GM12865 (cell line): ENCODE results near the gene ARHGEF2.

ENCODE experiments used
- DNase-seq: peaks from one replicate; pipeline ENCODE4 v3.0.0; 2010; ENCODE audit warnings: low read depth
- H3K4me3 ChIP-seq: 2 replicates; pipeline ENCODE4 v1.5.1; 2011; ENCODE audit warnings: mild to moderate bottlenecking, low read depth, low read length, control low read depth
- TF ChIP-seq, protein P1 (sequence below): IDR thresholded peaks from 2 replicates; pipeline ENCODE4 v1.5.1; 2011; ENCODE audit warnings: low read length, control low read depth, low read depth, inconsistent platforms; ENCODE audit not compliant: insufficient read depth; ENCODE audit errors: missing control alignments

ARHGEF2 gene

DNA sequence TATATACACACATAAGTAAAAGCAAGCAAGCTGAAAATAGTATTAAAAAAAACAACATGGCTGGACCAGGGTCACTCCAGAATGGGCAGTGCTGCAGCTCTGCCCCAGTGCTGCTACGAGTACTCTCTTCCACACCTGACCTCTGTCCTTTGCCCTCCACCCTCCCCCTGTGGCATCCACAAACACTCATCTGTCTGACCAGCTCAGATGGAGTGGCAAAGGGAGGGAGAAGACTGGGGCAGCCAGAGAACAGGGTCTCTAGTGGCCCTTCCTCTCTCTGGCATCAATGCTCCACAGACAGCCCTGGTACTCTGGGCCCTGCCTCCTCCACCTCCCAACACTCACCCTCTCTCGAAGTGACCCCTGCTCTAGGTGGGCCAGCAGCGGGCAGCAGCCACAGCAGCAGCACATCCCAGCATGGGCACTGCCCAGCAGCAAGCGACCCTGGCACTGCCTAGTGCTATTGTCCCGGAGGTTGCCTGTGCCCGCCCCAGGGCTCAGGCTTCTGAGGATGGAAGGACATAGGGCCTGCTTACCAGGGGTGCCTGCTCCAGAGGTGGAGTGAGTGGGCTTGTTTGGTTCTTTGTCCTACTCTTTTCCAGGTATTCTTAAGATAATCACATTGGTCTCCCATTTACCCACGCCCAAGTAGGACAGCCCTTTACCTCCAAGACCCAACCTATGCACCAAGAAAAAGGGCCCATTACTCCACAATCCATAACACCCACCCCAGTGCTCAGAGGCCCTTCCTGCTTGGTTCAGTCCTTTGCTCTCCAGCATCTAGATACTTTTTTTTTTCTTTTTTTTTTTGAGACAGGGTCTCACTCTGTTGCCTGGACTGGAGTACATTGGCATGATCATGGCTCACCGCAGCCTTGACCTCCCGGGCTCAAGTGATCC, 6.2 kb downstream of the ARHGEF2 start:
- TF ChIP-seq, protein P1, sequence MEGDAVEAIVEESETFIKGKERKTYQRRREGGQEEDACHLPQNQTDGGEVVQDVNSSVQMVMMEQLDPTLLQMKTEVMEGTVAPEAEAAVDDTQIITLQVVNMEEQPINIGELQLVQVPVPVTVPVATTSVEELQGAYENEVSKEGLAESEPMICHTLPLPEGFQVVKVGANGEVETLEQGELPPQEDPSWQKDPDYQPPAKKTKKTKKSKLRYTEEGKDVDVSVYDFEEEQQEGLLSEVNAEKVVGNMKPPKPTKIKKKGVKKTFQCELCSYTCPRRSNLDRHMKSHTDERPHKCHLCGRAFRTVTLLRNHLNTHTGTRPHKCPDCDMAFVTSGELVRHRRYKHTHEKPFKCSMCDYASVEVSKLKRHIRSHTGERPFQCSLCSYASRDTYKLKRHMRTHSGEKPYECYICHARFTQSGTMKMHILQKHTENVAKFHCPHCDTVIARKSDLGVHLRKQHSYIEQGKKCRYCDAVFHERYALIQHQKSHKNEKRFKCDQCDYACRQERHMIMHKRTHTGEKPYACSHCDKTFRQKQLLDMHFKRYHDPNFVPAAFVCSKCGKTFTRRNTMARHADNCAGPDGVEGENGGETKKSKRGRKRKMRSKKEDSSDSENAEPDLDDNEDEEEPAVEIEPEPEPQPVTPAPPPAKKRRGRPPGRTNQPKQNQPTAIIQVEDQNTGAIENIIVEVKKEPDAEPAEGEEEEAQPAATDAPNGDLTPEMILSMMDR = no peak
- no peak overlapping the region for H3K4me3 ChIP-seq
- DNase-seq = no peak

GRCh38 chr1:155970531-155971167, 7.7 kb downstream of the ARHGEF2 start:
- no peak overlapping the region for H3K4me3 ChIP-seq
- TF ChIP-seq, protein P1 = no peak
- DNase-seq = peak; percentile 66

- H3K4me3 ChIP-seq = no peak overlapping the region
- TF ChIP-seq, protein P1 = no peak
- no peak for DNase-seq
Observed at GRCh38 chr1:155969377-155969791, 9.0 kb downstream of the ARHGEF2 start.

GRCh38 chr1:155968670-155969069, 9.7 kb downstream of the ARHGEF2 start:
- TF ChIP-seq, protein P1 = no peak
- DNase-seq = no peak
- H3K4me3 ChIP-seq = no peak overlapping the region

DNA sequence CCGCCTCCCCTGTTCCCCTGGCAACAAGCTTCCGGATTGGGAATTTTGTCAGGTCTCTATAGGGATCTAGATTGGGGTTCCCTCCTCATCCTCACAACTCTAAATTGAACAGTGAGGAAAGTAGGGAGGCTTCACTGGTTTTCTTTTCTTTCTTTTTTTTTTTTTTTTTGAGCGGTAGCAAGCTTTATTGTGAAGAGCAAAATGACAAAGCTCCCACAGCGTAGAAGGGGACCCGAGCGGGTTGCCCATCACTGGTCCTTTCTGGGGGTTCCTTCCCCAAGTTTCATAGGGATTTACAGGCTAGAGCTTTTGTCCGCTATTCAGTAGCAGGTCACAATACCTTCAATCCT, 10.3 kb downstream of the ARHGEF2 start:
- TF ChIP-seq, protein P1 = no peak
- H3K4me3 ChIP-seq = no peak overlapping the region
- no peak for DNase-seq

DNA sequence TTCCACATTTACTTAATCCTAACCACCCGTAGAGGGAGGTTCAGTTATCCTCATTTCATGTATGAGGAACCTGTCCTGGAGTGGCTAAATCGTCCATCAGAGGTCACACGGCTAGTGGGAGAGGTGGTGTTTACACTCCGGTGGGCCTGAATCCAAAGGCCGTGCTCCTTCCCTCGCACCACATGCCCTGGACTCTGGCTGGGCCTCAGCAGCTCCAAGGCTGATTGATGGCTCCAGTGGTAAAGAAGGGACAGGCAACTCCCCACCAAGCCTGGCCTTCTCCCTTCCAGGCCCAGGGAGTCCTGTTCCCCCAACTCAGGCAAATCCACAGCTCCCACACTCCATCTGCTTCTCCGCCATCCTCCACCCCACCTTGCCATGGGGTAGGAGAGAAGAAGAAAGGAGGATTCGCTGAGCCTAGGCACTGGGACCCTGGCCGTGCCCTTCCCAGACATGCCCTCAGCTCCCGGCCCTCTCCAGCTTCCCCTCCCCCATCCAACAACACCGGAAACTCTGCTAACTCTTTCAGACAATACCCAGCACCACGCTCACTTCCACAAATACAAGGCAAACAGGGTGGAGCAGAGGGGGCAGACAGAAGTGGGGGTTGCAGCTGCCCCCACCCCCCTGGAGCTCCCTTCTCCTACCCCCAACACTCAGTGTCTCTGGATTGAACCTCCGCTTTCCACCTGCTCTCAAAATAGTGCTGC, 10.9 kb downstream of the ARHGEF2 start:
- TF ChIP-seq, protein P1 = no peak
- no peak overlapping the region for H3K4me3 ChIP-seq
- DNase-seq = no peak
